GM12878 (cell line): ENCODE results near the gene MARVELD3. TPM values are rescaled to one million over a fixed set of nuclear protein-coding genes. Genes with fewer than 3 reads are reported as not detected.

Experiments used
- ATAC-seq: fragments of 200-7000 bp; cut with Tn5 transposase; 3 replicates; pipeline ENCODE4 v1.9.1; 2020; ENCODE audit warnings: mild to moderate bottlenecking, moderate library complexity
- BruUV-seq: library from RNA; stranded (reverse); fragments of 400-500 nt; replicated peaks from 2 replicates; lab custom pipeline; 2021; lab: Mats Ljungman, UMichigan
- CTCF ChIA-PET: fragments of 300-600 bp; sonication (Branson Sonifier 250); formaldehyde crosslinking; extraction: SDS; loops from one replicate; lab custom pipeline; 2021; ENCODE audit warnings: inconsistent platforms; lab: Yijun Ruan, JAX
- POLR2A ChIA-PET: fragments of 350-600 bp; formaldehyde crosslinking; extraction: SDS; loops from one replicate; lab custom pipeline; 2021; ENCODE audit warnings: inconsistent platforms; lab: Charles Lee
- RAD21 ChIA-PET: fragments of 300-600 bp; sonication (Branson Sonifier 250); formaldehyde crosslinking; loops from one replicate; lab custom pipeline; 2023; ENCODE audit warnings: antibody characterized with exemption; ENCODE audit not compliant: unreplicated experiment; lab: Charles Lee
- SMC1A ChIA-PET: fragments of 300-600 bp; sonication (Branson Sonifier 250); formaldehyde crosslinking; loops from one replicate; lab custom pipeline; 2023; ENCODE audit not compliant: unreplicated experiment, uncharacterized antibody; lab: Charles Lee
- DNase-seq: peaks from one replicate; pipeline ENCODE4 v3.0.0-alpha.2; 2011; ENCODE audit warnings: low read depth, low spot score
- FAIRE-seq: peaks from 3 replicates; lab custom pipeline; 2011; peaks lifted over from hg19 to GRCh38; lab: Jason Lieb, UNC
- H2AFZ ChIP-seq: 2 replicates; pipeline ENCODE4 v1.6.0; 2011; ENCODE audit warnings: low read depth, low read length, control low read depth; ENCODE audit not compliant: control insufficient read depth
- H3K27ac ChIP-seq: 2 replicates; pipeline ENCODE4 v1.5.1; 2011; ENCODE audit warnings: control low read depth; ENCODE audit not compliant: control insufficient read depth, insufficient read depth
- H3K27me3 ChIP-seq, 2 experiments: replicated peaks in 1 of 2; 2 replicates each; pipeline versions ENCODE4 v1.6.0 to v1.6.1; 2011; ENCODE audit warnings: low read length in 1 of 2; ENCODE audit not compliant: control insufficient read depth in 2 of 2, insufficient read depth in 2 of 2
- H3K36me3 ChIP-seq, 2 experiments: 2 replicates each; pipeline ENCODE4 v1.5.1; 2011; ENCODE audit warnings: low read length in 1 of 2; ENCODE audit not compliant: control insufficient read depth in 2 of 2, insufficient read depth in 2 of 2
- H3K4me1 ChIP-seq: 2 replicates; pipeline ENCODE4 v1.6.1; 2011; ENCODE audit warnings: mild to moderate bottlenecking, low read length, moderate library complexity, mixed read lengths; ENCODE audit not compliant: control insufficient read depth, insufficient read depth
- H3K4me2 ChIP-seq: 2 replicates; pipeline ENCODE4 v1.6.0; 2011; ENCODE audit warnings: control low read depth; ENCODE audit not compliant: control insufficient read depth, insufficient read depth
- H3K4me3 ChIP-seq: fragments of 200-600 bp; sonication (generic); 2 replicates; pipeline ENCODE4 v1.5.1; 2016
- H3K79me2 ChIP-seq: 2 replicates; pipeline ENCODE4 v1.6.0; 2011; ENCODE audit warnings: low read length; ENCODE audit not compliant: control insufficient read depth, insufficient read depth
- H3K9ac ChIP-seq: 2 replicates; pipeline ENCODE4 v1.8.0; 2011; ENCODE audit warnings: low read length, control low read depth, mixed read lengths; ENCODE audit not compliant: control insufficient read depth, insufficient read depth
- H3K9me3 ChIP-seq: replicated peaks from 3 replicates; pipeline ENCODE4 v1.5.1; 2011; ENCODE audit warnings: mild to moderate bottlenecking, low read length; ENCODE audit not compliant: control insufficient read depth, insufficient read depth
- H4K20me1 ChIP-seq: 2 replicates; pipeline ENCODE4 v1.6.0; 2011; ENCODE audit not compliant: control insufficient read depth, insufficient read depth
- HDAC2 ChIP-seq: fragments of 200-600 bp; sonication (generic); IDR thresholded peaks from 2 replicates; pipeline ENCODE4 v1.6.1; 2017
- JUND ChIP-seq: IDR thresholded peaks from 2 replicates; pipeline ENCODE4 v1.6.1; 2012; ENCODE audit warnings: low read depth, mild to moderate bottlenecking, low read length, improper control_type of control experiment, moderate library complexity
- PML ChIP-seq: IDR thresholded peaks from 2 replicates; pipeline ENCODE4 v1.6.1; 2012; ENCODE audit warnings: low read length, inconsistent platforms
- SIN3A ChIP-seq: IDR thresholded peaks from 2 replicates; pipeline ENCODE4 v1.6.1; 2012; ENCODE audit warnings: low read depth, low read length, improper control_type of control experiment
- SUPT20H ChIP-seq: IDR thresholded peaks from 2 replicates; pipeline ENCODE4 v1.6.1; 2011; ENCODE audit warnings: low read depth, mild to moderate bottlenecking, low read length, moderate library complexity, borderline replicate concordance; ENCODE audit not compliant: control insufficient read depth
- TCF3 ChIP-seq: IDR thresholded peaks from 2 replicates; pipeline ENCODE4 v1.6.1; 2012; ENCODE audit warnings: low read depth, mild to moderate bottlenecking, low read length, borderline replicate concordance; ENCODE audit not compliant: insufficient read depth
- ZNF217 ChIP-seq: fragments of 450-650 bp; IDR thresholded peaks from 2 replicates; pipeline ENCODE4 v1.6.1; 2017; ENCODE audit warnings: antibody characterized with exemption, mild to moderate bottlenecking
- WGBS: methylation state at CpG from one replicate; pipeline ENCODE4 v1.1.6; 2016; ENCODE audit warnings: low lambda C conversion rate; ENCODE audit not compliant: insufficient replicate concordance, insufficient coverage; ENCODE audit errors: missing lambda C conversion rate; 5-methylcytosine and 5-hydroxymethylcytosine counted together
- in situ Hi-C: fragments of 300-500 bp; cut with MboI; formaldehyde crosslinking; loops from 9 replicates; pipeline ENCODE4 v1.14.3; 2018; ENCODE audit warnings: mixed read lengths
- intact Hi-C: fragments of 100-400 bp; cut with micrococcal nuclease; formaldehyde crosslinking; loops from one replicate; pipeline ENCODE4 v1.14.2; 2022; ENCODE audit not compliant: unreplicated experiment
- polyA plus RNA-seq, 11 experiments: library from polyadenylated mRNA; depleted of rRNA in 4 of 11; unstranded in 6 of 11; stranded (reverse) in 5 of 11; fragments of >200 nt; fragmentation: Nextera tagmentation in 4 of 11; fragmentation: Illumina TruSeq in 1 of 11; extraction: Ambion mirVana in 4 of 11; extraction: Trizol in 1 of 11; gene quantifications; 1 replicate in 1 of 11; 2 replicates in 10 of 11; pipeline versions ENCODE4 v1.2.1 to v1.2.3, GENCODE V29; 2011 to 2016; ENCODE audit warnings: inconsistent platforms in 2 of 11, missing spikeins in 2 of 11, low read depth in 1 of 11
- total RNA-seq, 4 experiments: library from RNA; depleted of rRNA in 3 of 4; stranded (reverse); fragments of >200 nt in 3 of 4; fragmentation: Illumina TruSeq in 1 of 4; extraction: Trizol in 1 of 4; gene quantifications; 2 replicates each; pipeline versions ENCODE4 v1.2.1 to v1.2.3, GENCODE V29; 2013 to 2021
- TF ChIP-seq, protein P1 (sequence below): fragments of 450-650 bp; IDR thresholded peaks from 2 replicates; pipeline ENCODE4 v1.6.1; 2017; ENCODE audit warnings: antibody characterized with exemption, mild to moderate bottlenecking, moderate library complexity

Gene MARVELD3
- total and polyA plus RNA-seq, 10 of the 15 experiments (the other 5 are each of a cell fraction or from before 2014, with no cell fraction given), result 0.03 to 0.18 (median 0.09) TPM; not detected in 4

DNA sequence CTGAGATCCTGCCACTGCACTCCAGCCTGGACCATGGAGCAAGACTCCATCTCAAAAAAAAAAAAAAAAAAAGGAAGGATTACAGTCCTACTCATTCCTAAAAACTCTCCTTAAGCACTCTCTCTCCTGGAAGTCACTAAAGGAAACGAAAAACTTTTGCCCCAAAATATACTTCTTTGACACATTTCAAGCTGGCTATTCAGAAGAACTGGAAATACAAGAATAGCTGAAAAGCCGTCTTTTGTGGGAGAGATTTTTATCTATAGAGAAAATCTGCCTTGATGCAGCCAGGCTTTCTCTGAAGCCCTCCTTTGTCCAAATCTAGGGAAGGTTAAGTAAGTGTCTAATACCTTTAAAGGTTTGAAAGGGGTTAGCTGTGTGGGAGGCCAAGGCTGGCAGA, 16.9 kb upstream of the MARVELD3 start:
- no peak overlapping the region for H3K4me3 ChIP-seq
- DNase-seq (no peak), FAIRE-seq (no peak), ATAC-seq (no peak)
- intact Hi-C loops (loop anchor here (2.0 kb wide), 1 partner anchor 208 kb away; no protein-coding TSS in a partner anchor), in situ Hi-C loops (no loop called here)
- no peaks in the 10 kb centered on the region for H3K79me2 ChIP-seq
- ChIA-PET RAD21 (interaction anchor here (0.7 to 6.2 kb wide), 12 partner anchors 26 to 352 kb away, joined by 3 to 213 read pairs (median 4); no protein-coding TSS in a partner anchor), POLR2A (interaction anchor here (0.6 to 2.0 kb wide), 6 partner anchors 41 to 320 kb away, joined by 3 to 16 read pairs (median 4); no protein-coding TSS in a partner anchor), SMC1A (interaction anchor here (0.8 to 5.9 kb wide), 13 partner anchors 9 to 353 kb away, joined by 3 to 162 read pairs (median 5); no protein-coding TSS in a partner anchor), CTCF (interaction anchor here (0.6 to 7.0 kb wide), 13 partner anchors 10 to 352 kb away, joined by 3 to 312 read pairs (median 6); partner anchors contain the start of gene ZNF23)
- H2AFZ ChIP-seq, result no peak overlapping the region; the same call in 1 of the 2 replicates
- BruUV-seq, result no TSS peak
- H3K27me3 ChIP-seq, result no peaks in the 10 kb centered on the region
- H3K4me1 ChIP-seq, result peaks cover 5% of the 10 kb centered on the region; the same call in 1 of the 2 replicates
- no peaks in the 10 kb centered on the region for H4K20me1 ChIP-seq
- no peaks in the 10 kb centered on the region for H3K9me3 ChIP-seq
- no peak overlapping the region for H3K4me2 ChIP-seq
- peak overlapping the region; percentile 72 for H3K27ac ChIP-seq
- no peaks in the 10 kb centered on the region for H3K36me3 ChIP-seq
- WGBS, result 0% methylated on average over 2 of the region's 2 CpGs
- H3K9ac ChIP-seq, result no peak overlapping the region
- TF ChIP-seq TCF3 (no peak), ZNF217 (no peak), JUND (no peak), HDAC2 (no peak), SIN3A (no peak), PML (no peak), SUPT20H (no peak)
- TF ChIP-seq, protein P1, sequence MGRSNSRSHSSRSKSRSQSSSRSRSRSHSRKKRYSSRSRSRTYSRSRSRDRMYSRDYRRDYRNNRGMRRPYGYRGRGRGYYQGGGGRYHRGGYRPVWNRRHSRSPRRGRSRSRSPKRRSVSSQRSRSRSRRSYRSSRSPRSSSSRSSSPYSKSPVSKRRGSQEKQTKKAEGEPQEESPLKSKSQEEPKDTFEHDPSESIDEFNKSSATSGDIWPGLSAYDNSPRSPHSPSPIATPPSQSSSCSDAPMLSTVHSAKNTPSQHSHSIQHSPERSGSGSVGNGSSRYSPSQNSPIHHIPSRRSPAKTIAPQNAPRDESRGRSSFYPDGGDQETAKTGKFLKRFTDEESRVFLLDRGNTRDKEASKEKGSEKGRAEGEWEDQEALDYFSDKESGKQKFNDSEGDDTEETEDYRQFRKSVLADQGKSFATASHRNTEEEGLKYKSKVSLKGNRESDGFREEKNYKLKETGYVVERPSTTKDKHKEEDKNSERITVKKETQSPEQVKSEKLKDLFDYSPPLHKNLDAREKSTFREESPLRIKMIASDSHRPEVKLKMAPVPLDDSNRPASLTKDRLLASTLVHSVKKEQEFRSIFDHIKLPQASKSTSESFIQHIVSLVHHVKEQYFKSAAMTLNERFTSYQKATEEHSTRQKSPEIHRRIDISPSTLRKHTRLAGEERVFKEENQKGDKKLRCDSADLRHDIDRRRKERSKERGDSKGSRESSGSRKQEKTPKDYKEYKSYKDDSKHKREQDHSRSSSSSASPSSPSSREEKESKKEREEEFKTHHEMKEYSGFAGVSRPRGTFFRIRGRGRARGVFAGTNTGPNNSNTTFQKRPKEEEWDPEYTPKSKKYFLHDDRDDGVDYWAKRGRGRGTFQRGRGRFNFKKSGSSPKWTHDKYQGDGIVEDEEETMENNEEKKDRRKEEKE, result no peak
